ENCODE results near the gene RASA1.

DNA sequence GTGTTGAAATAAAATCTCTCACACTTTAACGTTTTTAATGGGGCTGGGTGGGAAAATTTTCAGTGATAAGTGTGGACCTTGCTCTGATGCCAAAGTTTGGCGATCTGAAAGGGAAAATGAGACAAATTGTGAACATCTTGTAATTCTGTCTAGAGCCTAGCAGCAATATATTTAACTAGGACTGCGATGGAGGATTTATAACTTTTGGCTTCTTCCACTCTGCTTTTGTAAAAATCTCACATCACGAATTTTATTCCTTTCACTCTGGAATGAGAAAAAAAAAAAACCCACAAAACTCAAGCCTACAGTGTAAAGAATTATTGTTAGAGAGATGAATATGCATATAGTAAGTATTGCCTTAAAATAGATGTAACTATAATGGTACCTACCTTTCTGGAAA lies 125.1 kb downstream of the RASA1 start:
- TF ChIP-seq, protein P1, sequence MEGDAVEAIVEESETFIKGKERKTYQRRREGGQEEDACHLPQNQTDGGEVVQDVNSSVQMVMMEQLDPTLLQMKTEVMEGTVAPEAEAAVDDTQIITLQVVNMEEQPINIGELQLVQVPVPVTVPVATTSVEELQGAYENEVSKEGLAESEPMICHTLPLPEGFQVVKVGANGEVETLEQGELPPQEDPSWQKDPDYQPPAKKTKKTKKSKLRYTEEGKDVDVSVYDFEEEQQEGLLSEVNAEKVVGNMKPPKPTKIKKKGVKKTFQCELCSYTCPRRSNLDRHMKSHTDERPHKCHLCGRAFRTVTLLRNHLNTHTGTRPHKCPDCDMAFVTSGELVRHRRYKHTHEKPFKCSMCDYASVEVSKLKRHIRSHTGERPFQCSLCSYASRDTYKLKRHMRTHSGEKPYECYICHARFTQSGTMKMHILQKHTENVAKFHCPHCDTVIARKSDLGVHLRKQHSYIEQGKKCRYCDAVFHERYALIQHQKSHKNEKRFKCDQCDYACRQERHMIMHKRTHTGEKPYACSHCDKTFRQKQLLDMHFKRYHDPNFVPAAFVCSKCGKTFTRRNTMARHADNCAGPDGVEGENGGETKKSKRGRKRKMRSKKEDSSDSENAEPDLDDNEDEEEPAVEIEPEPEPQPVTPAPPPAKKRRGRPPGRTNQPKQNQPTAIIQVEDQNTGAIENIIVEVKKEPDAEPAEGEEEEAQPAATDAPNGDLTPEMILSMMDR (IDR thresholded peaks at IDR 0.05): no peak
- TF ChIP-seq POLR2A (IDR thresholded peaks at IDR 0.05): no peak

All from ovary (tissue), 3 donors.